ENCODE results near the gene PLCL1. TPM values are rescaled to one million over a fixed set of nuclear protein-coding genes. Genes with fewer than 3 reads are reported as not detected.

PLCL1 gene
- total RNA-seq, 1 donor from 2014 or later, result 14.3 TPM

- Histone ChIP-seq H3K27me3 (no peaks in the 10 kb centered on the region), H3K4me3 (no peak overlapping the region), H3K4me1 (peaks cover 0 to 9% of the 10 kb centered on the region in 2 donors), H3K9me3 (no peaks in the 10 kb centered on the region), H3K27ac (no peak overlapping the region), H3K36me3 (no peaks in the 10 kb centered on the region)
- DNase-seq (ENCODE audit: low spot score in 2 of 2), result no peak
- no peak for TF ChIP-seq CTCF (IDR thresholded peaks at IDR 0.05)
- intact Hi-C loops (cut with DNase I), result no loop called here
Measured at GRCh38 chr2:197938555-197938954, 134.2 kb downstream of the PLCL1 start.

- no peak overlapping the region for H3K27ac ChIP-seq
- no peaks in the 10 kb centered on the region for H3K9me3 ChIP-seq
- DNase-seq (ENCODE audit: low spot score in 2 of 2), result no peak
- intact Hi-C loops (cut with DNase I), result no loop called here
- peaks cover 0 to 10% of the 10 kb centered on the region in 2 donors for H3K4me1 ChIP-seq
- H3K4me3 ChIP-seq, result no peak overlapping the region
- TF ChIP-seq CTCF (IDR thresholded peaks at IDR 0.05), result no peak
- H3K36me3 ChIP-seq, result no peaks in the 10 kb centered on the region
- no peaks in the 10 kb centered on the region for H3K27me3 ChIP-seq
Measured at GRCh38 chr2:197939787-197940186, 135.4 kb downstream of the PLCL1 start.

- DNase-seq (ENCODE audit: low spot score in 2 of 2), result no peak
- intact Hi-C loops (cut with DNase I), result no loop called here
- Histone ChIP-seq H3K4me3 (no peak overlapping the region), H3K4me1 (peaks cover 0 to 16% of the 10 kb centered on the region in 2 donors), H3K36me3 (no peaks in the 10 kb centered on the region), H3K9me3 (no peaks in the 10 kb centered on the region), H3K27ac (no peak overlapping the region), H3K27me3 (no peaks in the 10 kb centered on the region)
- no peak for TF ChIP-seq CTCF (IDR thresholded peaks at IDR 0.05)
Measured at GRCh38 chr2:197940382-197940781, 136.0 kb downstream of the PLCL1 start.

- Histone ChIP-seq H3K36me3 (no peaks in the 10 kb centered on the region), H3K27ac (no peak overlapping the region), H3K4me1 (peaks cover 3 to 25% of the 10 kb centered on the region in 2 donors), H3K9me3 (no peaks in the 10 kb centered on the region), H3K27me3 (no peaks in the 10 kb centered on the region), H3K4me3 (no peak overlapping the region)
- intact Hi-C loops (cut with DNase I), result no loop called here
- no peak for TF ChIP-seq CTCF (IDR thresholded peaks at IDR 0.05)
- no peak for DNase-seq (ENCODE audit: low spot score in 2 of 2)
Measured at GRCh38 chr2:197941715-197942114, 137.3 kb downstream of the PLCL1 start.

GRCh38 chr2:197943731-197944130 lies 139.3 kb downstream of the PLCL1 start:
- Histone ChIP-seq H3K4me1 (peaks cover 4 to 32% of the 10 kb centered on the region in 2 donors), H3K9me3 (no peaks in the 10 kb centered on the region), H3K27ac (no peak overlapping the region), H3K27me3 (no peaks in the 10 kb centered on the region), H3K36me3 (no peaks in the 10 kb centered on the region), H3K4me3 (no peak overlapping the region)
- DNase-seq (ENCODE audit: low spot score in 2 of 2), result no peak
- intact Hi-C loops (cut with DNase I), result no loop called here
- TF ChIP-seq CTCF (IDR thresholded peaks at IDR 0.05), result no peak
